Measurements from ENCODE around the gene BCL2.

DNA sequence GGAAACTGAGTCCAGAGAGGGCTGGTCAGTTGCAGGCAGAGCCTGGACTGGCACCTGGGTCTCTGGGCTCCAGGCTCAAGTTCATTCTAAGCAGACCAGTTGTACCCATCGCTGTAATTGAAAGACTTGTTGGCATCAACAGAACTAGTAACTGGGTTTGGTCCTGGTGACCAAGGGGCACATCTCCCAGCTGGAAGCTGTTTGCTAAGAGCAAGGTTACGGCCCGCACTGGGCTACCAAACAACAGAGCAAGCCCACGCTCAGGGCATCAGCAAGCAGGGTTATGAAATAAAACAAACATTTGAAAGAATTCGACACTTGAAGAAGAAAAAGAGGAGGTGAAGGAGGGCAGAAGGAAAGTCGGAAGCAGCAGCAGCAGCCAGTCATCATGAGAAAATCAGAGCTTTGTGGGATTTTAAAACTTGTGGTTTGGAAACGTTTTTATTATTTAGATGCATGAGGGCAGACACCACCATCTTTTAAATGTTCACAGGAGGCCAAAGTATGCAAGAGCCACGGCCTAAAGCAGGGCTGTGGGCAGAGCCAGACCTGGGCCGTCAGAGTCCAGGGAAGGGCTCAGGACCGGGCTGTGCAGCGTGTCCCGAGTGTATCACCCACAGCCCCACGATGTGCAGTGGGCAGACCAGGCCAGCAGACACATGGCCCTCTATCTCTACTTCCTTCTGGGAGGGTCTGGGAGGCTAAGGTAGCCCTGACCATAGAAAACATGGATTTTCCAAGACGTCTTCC is 220.3 kb downstream of the BCL2 start:
- TF ChIP-seq, protein P1, sequence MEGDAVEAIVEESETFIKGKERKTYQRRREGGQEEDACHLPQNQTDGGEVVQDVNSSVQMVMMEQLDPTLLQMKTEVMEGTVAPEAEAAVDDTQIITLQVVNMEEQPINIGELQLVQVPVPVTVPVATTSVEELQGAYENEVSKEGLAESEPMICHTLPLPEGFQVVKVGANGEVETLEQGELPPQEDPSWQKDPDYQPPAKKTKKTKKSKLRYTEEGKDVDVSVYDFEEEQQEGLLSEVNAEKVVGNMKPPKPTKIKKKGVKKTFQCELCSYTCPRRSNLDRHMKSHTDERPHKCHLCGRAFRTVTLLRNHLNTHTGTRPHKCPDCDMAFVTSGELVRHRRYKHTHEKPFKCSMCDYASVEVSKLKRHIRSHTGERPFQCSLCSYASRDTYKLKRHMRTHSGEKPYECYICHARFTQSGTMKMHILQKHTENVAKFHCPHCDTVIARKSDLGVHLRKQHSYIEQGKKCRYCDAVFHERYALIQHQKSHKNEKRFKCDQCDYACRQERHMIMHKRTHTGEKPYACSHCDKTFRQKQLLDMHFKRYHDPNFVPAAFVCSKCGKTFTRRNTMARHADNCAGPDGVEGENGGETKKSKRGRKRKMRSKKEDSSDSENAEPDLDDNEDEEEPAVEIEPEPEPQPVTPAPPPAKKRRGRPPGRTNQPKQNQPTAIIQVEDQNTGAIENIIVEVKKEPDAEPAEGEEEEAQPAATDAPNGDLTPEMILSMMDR (IDR thresholded peaks at IDR 0.05), result no peak
- TF ChIP-seq ZFX (IDR thresholded peaks at IDR 0.05; ENCODE audit: borderline replicate concordance), result no peak
